HUDEP-2 (cell line): Measurements from ENCODE around the gene BRINP3.
A peak's percentile ranks its signal among the peaks of the same experiment; 100 is the strongest.

Source experiments
- DNase-seq, 76 experiments: peaks; one replicate each; lab custom pipeline; 2025; ENCODE audit not compliant: unreplicated experiment in 76 of 76; lab: John Stamatoyannopoulos, UW

BRINP3 gene

DNA sequence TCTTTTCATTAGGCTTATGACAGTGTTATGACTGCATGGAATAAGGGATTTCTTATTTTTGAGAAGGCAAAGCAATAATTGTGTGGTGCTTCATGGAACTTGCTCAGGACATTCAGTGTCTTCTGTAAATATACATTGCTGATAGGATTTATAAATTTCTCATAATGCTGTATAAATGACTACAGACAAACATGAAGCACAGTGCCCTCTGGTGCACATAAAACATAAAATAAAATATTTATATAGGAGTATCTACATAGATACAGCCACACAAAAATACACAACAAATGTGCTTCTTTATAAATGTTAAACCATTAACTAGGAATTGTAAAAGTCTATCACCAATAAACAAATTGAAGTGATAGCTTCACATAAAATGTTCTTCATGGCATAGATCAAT is 24.1 kb downstream of the BRINP3 start:
- peak in 1 of 76 experiments; percentile 5 for DNase-seq

DNA sequence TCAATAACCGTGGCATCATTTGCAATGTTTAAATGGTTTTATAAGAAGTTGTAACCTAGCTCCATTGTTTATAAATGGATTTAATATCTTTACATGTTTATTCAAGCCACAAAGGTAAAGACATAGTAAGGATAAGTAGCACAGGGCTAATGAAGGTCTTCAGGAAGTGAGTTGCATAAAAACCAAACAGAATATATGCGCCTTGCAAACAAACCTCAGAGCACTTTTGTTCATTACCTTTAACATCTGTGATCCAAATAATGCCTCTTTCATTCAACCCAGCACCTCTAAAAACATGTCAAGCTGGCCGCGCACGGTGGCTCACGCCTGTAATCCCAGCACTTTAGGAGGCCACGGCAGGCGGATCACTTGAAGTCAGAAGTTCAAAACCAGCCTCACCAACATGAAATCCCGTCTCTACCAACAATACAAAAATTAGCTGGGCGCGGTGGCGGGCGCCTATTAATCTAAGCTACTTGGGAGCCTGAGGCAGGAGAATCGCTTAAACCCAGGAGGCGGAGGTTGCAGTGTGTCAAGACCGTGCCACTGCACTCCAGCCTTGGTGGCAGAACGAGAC is 25.3 kb downstream of the BRINP3 start:
- DNase-seq = no peak

DNA sequence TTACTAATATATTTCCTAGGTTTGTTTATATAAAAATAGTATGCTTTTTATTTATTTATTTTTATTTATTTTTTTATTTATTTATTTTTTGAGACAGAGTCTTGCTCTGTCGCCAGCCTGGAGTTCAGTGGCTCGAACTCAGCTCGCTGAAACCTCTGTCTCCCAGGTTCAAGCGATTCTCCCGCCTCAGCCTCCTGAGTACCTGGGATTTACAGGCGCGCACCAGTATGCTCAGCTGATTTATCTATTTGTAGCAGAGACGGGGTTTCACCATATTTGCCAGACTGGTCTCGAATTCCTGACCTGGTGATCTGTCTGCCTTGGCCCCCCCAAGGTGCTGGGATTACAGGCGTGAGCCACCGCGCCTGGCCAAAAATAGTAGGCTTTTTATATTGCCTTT is 33.2 kb downstream of the BRINP3 start:
- DNase-seq = no peak

DNA sequence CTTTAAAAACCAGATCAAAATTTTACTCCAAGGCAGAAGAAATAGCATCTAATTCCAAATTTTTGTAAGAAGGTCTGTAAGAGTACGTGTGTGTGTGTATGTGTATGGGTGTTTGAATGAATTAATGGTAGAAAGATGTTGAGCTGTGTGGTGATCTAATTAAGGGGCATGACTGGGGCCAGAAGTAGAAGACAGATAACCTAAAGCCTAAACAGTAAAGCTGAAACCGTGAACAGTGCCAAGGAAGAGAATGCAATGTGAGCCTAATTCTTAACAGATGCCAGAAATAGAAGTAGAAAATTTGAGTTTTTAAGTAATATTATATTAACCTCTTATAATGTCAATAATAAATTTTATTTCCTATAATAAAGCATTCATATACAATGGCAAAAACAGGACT is 38.2 kb downstream of the BRINP3 start:
- DNase-seq = no peak

DNA sequence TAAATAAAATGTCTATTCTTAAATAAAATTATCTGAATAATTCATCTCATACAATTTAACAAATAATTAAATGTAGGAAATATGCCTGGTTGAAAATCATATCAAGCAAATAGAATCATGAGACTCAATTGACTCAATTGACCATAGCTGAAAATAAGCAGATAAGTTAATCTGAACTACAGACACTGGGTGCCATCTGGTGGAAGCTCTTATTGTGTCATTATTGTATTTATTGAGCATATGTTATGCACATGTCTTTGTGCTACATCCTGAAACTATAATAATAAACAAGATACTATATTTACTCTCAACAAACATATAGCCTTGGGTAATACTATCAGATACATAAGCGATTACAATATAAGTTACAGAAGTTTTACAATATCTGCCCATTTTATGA is 41.0 kb downstream of the BRINP3 start:
- peak in 7 of 76 experiments; percentile 0 to 26 (median 13) for DNase-seq

DNA sequence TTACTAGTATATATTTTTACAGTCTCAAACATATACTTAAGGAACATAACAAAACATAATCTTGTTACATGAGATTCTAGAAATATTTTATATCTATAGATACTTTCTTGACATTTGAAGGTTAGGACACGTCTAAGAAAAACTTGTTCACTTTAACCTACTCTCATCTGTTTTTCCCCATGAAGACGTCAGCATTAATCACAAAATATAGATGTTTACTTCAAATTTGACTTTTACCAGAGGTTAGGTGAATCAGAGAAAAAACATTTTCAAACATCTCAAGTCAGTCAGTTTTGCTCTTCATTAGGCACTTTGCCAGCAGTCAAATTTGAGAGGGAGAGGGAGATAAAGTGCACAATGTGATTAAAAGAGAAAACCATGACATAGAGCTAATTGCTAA is 47.7 kb downstream of the BRINP3 start:
- DNase-seq = no peak

DNA sequence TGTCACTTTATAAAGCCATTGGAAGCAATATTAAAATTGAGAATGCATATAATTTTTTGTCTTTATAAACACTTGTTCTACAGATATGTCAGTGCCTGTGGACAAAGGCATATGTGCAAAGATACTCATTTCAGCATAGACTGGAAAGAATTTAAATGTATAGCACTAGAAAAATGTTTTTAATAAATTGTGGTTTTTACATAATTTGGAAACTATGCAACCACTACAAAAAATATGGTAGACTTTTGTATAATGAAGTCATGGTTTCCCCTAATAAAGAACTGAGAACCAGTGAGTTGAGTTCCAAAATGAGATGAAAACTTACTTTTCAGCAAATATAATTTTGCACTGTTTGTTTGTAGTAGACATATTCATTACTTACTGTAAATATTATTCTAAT is 48.5 kb downstream of the BRINP3 start:
- DNase-seq = no peak

DNA sequence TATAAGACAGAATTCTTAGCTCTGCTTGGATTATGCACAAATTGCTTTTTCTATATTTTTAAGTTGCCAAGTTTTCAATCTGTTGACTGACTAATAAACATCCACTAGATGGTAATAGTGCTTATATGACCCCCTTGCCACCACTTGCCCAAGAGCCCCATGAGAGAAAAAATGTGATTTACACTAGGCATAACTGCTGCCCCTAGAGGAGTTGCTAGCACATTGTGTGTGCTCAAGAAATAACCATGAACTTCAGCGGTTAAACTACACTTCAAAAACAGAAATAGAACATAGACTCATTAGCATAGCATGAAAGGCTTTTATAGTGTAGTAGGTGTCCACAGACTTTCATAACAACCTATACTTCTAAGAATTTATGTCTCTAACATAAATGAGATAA is 61.4 kb downstream of the BRINP3 start:
- DNase-seq = no peak

DNA sequence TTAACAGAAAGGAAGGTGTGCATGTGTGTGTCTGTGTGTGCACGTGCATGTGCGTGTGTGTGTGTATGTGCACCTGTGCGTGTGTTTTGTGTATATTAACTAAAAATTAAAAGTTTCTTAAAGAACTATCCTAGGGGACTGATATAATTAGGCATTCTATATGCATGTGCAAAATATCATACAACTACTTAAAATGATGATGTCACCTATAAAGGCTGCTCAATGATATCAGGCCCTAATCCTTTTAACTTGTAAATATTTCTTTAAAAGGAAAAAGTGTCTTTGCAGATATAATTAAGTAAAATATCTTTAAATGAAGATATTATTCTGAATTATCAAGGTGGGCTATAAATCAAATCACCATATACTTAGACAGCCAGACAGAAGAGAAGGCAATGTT is 64.5 kb downstream of the BRINP3 start:
- DNase-seq = no peak

DNA sequence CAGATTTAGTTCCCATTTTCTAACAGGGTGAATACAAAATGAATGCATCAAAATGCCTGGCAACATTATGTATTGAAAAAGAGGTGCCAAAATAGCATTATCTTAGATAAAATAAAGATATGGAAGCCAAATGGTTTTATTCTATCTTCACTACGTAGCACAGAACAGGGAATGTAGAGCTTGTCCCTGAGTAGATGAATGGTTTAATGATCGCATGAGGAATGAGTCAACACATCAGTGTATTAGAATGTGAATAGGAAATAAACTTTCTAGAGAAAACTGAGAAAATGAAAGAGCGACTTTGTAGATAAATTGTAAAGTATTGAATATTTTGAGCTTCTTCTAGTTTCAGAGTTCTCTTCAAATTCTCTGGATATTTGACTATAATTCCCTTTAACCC is 74.3 kb downstream of the BRINP3 start:
- no peak for DNase-seq

DNA sequence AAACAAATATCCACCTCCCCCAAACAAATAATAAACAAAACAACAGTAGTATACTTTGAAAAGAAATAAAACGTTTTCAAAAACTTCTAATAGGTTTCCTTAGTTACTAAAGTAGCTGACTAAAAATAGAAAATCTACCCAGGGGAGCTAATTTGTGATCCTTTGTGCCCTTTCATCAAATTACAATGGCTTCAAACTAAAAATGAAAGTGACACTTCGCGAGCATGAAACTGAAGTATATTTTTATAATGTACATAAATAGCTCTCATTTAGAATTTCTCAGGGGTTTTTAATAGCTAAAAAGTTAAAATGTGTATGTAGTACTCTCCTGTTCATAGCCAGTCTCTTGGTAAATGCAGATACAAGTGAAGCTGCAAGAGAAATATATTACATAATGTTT is 78.4 kb downstream of the BRINP3 start:
- DNase-seq = no peak

DNA sequence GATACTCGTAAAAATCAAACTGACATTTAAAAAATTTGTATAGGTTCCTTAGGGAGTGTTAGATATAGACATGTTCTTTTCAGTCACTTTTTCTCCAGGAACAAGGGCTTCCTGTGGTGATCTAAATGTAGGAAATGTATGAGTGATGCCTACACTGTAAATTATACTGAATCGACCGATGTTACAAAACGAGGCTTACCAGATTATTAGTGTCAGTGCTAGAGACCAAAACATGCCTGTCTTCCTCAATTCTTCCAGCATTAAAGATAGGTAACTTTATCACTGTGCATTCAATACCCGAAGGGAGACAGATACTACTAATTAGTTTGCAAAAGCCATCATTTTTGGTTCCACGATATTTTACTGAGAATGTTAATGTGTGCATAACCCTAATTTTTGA is 86.1 kb downstream of the BRINP3 start:
- DNase-seq = no peak

DNA sequence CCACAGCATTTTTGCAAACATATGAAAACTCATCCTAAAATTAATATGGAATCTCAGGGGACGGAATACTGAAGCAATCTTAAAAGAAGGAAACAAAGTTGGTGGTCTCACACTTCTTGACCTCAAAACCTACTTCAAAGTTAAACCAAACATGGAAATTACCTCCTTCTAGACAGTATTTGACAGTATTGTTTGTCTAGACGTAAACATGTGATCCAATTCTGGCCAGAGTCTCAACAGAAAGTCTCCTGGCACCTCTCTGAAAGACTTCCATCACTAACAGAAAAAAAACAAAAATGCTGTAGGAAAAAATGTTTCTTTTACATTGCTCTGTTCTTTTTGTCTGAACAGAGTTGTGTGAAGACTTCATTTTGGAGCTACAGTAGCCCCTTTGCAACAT is 99.7 kb downstream of the BRINP3 start:
- no peak for DNase-seq

DNA sequence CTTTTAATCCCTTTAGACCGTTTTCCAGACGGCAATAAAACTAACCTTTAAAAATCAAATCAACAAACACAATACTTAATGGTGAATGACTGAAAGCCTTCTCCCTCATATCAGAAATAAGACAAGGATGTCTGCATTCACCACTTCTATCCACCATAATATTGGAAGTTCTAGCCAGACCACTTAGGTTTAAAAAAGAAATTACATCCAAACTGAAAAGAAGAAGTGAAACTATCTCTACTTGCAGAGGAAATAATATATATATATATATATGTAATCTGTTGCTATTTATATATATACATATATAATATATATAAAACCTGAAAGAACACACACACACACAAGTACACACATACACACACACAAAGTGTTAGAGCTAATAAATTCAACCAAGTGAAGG is 100.4 kb downstream of the BRINP3 start:
- DNase-seq = no peak

DNA sequence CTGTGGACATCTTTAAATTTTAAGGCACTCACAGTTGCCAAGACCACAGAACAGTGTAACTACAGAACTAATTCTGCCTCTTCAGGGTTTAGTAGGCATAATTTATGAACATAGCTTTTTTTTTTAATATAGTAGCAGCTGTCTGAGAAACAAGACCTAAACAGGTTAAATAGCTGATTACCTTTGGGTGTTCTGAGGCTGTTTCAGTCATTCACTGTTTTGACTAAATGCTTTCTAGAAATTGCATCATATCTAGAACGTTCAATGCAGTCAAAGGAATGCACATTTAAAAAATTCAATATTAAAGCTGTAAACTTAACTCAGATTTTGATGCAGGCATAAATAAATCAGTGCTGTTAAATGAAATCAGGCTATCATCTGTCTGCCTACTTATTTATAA is 101.6 kb downstream of the BRINP3 start:
- no peak for DNase-seq

DNA sequence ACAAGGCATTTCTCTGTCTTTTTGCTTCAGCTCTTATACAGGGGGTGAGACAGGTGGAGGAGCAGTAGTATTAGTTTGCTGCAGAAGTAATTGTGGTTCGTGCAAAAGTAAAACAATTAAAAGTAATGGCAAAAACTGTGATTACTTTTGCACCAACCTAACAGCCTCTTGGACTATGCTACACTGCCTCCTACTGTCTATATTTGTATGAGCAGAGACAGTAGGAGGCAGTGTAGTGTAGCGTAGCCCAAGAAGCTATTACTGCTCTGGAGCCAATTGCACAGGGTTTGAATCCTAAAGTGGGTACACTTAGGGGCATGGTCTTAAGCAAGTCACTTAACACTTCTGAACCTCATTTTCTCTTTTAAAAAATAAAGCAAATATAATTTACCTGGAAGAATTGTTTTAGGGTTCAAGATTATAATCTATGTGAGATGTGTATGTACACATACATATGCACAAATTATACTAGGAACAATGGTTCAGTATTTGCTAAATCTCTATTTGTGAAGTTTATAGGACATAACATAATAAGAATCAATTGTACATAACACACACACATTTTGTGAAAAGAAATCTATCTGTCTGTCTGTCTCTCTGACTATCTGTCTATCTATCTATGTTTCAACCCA is 103.8 kb downstream of the BRINP3 start:
- peak in 12 of 76 experiments; percentile 0 to 42 (median 6) for DNase-seq

DNA sequence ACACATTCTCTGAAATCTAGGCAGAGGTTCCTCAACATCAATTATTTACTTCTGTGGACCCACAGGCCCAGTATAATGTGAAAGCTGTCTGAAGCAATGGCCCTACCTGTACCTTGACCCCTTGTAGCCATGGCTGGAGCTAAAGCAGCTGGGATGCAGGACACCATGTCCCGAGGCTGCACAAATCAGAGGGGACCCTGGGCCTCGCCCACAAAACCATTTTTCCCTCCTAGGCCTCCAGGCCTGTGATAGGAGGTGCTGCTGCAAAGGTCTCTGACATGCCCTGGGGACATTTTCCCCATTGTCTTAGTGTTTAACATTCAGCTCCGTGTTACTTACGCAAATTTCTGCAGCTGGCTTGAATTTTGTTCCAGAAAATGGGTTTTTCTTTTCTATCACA is 110.5 kb downstream of the BRINP3 start:
- no peak for DNase-seq

DNA sequence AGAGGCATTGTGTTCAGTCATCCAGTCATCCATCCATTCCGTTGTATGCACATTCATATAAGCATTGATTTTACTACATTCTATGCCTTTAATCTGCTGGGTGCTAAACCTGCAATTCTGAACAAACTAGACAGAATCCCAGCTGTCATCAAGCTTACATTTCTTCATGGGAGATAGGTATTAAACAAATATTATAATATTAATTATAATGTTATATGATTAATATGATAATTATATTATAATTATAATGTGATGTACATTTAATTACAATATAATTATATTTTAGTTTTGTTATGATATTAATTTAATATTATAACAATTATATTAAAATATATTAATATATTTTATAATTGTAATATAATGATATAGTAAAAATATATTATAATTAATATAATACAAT is 112.4 kb downstream of the BRINP3 start:
- DNase-seq = no peak

DNA sequence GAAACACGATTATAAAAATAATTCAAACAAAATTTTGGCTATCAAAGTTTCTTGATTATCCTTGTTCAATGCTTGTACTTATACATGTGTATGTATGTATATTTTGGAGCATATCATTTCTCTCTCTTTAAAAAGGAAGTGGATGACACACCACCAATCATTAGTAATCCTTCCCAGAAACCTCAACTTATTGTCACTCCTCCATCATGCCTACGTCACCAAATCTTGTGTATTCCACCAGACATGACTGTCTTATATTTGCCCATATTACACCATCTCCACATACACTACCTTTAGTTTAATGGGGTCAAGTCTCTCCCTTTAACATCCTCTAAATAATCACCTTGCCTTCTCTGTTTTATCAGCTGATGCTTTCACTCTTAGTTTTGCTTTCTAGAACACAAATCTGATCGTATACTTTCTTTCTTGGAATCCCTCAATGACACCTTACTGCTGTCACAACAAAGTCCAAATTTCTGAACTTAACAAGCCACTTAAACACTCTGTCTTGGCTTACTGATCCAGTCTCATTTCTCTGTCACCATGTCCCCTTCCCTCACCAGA is 124.0 kb downstream of the BRINP3 start:
- no peak for DNase-seq

DNA sequence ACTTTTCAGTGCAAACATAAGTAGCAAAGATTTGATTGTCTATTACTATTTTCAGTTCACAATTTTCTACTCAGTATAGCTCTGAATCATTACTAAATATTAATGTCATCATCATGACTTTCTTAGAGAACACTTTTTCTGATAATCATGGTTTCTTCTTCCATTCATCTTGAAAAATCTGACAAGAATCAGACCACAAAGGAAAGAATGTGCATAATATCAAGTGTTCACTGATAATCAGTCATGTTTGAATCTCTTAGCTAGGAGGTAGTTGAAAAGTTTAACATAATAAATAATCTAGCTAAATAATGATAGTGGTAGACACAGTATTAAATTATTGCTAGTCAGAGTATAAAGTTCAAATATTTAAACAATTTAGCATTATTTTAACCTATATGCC is 133.2 kb downstream of the BRINP3 start:
- no peak for DNase-seq

DNA sequence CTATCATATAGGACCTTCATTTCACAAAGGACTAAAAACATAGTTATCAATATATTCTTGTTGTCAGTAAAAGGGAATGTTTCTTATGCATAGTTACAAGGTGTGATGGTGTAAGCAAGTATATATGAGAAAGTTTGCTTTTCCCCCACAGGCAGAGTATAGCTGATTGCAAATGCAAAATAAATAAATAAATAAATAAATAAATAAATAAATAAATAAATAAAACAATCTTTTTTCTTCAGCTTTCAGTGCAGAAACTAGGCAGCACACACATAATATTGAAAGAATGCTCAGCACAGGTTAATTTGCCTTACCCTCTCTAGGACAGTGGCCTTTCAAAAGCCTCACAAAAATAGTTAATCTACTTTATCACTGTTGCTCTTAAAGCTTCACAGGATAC is 138.8 kb downstream of the BRINP3 start:
- no peak for DNase-seq

DNA sequence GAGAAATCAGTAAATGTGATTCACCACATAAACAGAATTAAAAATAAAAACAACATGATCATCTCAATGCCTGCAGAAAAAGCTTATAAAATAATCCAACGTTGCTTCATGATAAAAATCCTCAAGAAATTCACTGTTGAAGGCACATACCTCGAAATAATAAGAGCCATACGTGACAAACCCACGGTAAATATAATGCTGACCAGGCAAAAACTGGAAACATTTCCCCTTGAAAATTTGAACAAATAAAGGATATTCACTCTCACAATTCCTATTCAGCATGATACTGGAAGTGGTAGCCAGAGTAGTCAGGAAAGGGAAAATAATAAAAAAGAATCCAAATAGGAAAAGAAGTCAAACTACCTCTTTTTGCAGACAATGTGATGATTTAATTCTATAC is 148.8 kb downstream of the BRINP3 start:
- no peak for DNase-seq

DNA sequence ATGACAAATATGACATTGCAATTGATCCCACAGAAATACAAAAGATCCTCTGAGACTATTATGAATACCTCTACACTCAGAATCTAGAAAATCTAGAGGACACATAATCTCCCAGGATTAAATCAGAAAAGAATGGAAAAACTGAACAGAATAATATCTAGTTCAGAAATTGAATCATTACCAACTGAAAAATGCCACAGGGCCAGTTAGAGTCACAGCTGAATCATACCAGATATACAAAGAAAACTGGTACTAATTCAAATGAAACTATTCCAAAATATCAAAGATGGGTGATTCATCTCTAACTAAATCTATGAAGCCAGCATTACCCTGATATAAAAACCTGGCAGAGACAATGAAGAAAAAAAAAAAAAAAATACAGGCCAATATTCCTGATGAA is 149.3 kb downstream of the BRINP3 start:
- DNase-seq = no peak
